HG03108 (cell line): ENCODE results near the gene PTPRN2.
A peak's percentile ranks its signal among the peaks of the same experiment; 100 is the strongest.

Source experiments
- ATAC-seq: cut with Tn5 transposase; IDR thresholded peaks from one replicate; pipeline ENCODE4 v1.9.1; 2021; ENCODE audit warnings: moderate library complexity; ENCODE audit not compliant: unreplicated experiment

The PTPRN2 gene

DNA sequence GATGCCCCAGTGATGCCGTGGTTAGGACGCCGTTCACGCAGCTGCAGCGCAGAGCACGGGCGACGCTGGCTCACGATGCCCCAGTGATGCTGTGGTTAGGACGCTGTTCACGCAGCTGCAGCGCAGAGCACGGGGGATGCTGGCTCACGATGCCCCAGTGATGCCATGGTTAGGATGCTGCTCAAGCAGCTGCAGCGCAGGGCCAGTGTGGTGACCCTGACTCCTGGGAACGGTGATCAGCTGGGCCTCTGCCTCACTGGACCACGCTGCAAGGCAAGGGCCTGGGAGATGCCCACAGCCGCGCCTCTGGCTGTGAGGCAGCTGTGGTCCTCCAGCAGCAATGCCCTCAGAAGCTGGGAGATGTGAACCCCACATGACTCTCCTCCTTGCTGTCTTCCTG is 970.2 kb downstream of the PTPRN2 start:
- no peak for ATAC-seq

DNA sequence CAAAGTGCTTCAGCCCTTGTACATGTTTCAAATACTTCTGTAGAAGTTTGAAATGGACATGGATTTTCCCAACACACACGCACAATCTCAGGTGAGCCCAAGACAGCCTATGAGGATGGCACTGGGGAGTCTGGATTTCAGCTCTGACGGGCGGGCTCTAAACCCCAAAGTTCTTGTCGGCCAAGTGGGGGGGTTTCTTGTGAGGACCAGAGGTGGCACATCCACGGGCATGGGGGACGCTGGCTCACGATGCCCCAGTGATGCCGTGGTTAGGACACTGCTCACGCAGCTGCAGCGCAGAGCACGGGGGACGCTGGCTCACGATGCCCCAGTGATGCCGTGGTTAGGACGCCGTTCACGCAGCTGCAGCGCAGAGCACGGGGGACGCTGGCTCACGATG is 970.7 kb downstream of the PTPRN2 start:
- ATAC-seq = no peak

DNA sequence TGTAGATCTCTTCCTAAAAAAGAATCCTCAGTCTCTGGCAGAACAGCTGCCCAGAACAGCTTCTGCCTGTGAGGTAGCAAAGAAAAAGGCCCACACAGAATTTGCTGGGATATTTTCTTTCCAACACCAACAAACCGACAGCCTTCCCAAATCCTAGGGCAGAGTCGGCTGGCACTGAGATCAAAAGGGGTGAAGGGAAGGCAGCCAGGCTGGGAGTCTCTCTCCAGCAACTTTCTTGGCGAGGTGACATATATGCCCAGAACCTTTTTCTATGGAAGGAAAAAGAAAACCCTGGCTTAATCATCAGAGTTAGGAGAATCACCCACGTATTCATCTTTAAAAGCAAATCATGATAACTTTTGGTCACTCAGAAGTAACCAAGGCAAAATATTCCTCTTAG is 971.2 kb downstream of the PTPRN2 start:
- ATAC-seq = no peak

DNA sequence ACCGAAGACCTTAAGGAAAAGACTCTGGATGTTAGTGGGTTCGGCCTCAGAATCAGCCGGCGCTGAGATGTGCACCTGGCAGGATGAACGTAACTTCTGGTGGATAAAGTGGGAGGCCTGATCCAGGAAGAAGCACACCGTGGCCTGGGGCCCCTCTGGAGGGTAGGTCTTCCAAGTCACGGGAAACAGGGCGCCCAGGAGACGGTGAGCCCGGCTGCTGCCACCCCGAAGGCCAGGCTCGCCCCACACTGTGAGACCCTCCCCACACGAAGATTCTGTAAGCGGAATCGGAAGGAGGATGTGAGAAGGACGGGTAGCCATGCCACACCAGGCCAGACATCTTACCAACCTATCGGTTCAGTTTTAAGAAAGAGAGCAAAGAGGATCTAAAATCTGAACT is 971.8 kb downstream of the PTPRN2 start:
- ATAC-seq = no peak

DNA sequence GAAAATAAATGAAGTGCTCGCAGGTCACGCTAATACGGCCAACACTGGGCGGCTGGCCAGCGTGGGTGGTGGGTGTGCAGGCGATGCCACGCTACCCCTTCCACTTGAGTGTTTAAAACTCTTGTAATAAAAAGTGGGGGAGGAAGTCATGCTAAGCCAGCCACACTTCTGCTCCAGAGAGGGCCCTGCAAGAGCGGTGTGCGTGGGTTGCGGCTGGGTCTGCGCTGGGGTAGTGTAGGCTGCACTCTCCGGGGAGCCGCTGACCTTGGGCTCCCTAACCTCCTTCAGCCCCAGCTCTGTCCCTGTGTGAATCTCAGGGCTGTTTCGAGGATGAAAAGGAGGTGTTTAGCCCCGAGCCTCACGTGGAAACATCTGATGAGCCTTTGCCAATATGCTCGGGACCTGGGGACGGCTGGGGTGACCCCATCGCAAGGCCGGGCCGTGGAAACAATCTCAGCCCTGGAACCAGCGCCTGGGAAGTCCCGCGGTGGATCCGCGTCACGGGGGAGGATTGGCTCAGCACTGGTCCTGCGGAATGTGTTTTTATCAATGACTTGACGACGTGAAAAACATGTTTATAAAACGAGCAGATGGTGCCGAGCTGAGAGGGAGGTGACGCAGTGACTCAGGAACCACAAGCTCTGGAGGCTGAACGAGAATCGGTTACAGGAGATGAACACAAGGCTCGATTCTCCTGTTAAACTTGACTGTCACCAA is 972.4 kb downstream of the PTPRN2 start:
- ATAC-seq = no peak

DNA sequence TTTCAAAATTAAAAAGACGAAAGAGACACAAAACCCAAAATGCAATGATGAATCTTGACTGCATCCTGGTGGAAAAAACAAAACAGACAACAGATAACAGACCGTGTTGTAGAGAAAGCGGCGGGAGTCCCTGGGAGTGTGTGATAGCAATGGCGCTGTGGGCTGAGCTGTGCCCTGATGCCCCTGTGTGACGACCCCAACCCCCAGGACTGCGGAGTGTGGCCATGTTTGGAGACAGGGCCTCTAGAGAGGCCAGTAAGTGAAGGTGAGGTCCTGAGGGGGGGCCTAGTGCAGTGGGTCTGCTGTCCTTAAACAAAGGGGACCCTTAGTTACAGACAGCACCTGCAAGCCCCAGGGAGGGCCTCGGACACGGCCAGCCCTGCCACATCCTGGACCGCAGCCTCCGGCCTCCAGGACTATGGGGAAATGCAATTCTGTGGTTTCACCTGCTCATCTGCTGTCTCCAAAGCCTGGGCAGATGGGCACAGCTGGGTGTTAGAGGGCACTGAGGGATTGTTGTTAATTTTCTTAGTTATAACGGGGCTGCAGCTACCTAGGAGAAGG is 973.1 kb downstream of the PTPRN2 start:
- ATAC-seq = no peak

DNA sequence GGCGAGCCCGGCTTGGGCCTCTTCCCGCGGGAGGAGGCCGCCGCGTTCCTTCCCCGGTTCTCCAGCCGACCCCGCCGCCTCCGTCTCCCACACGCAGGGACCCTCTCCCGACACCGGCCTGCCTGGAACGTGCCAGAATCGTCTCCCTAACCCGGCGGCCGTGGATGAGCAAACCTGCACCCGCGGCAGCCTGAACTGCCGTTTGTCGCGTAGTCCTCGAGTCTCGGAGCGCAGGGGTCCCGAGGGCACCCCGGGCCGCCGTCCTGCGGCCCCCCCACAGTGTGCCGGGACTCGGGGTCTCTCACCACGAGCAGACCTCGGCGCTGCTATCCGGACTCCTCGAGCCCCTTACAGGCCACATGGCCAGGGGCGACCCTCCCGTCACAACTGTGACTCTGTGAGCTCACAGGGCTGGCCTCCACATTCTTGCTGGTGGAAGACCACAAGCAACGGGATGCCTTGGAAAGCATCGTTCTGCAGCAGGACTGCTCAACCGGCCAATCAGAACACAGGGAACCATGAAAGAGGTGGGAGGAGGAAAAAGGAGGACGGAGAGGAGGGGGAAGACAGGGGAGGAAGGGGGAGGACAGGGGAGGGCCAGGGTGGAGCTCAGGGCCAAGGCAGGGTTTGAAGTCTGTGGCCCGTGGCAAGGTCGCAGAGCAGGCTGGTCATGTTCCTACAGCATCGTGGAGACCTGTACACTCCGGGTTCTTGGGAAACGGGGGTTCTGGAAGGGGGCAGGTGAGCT is 973.9 kb downstream of the PTPRN2 start:
- ATAC-seq = peak; percentile 4

DNA sequence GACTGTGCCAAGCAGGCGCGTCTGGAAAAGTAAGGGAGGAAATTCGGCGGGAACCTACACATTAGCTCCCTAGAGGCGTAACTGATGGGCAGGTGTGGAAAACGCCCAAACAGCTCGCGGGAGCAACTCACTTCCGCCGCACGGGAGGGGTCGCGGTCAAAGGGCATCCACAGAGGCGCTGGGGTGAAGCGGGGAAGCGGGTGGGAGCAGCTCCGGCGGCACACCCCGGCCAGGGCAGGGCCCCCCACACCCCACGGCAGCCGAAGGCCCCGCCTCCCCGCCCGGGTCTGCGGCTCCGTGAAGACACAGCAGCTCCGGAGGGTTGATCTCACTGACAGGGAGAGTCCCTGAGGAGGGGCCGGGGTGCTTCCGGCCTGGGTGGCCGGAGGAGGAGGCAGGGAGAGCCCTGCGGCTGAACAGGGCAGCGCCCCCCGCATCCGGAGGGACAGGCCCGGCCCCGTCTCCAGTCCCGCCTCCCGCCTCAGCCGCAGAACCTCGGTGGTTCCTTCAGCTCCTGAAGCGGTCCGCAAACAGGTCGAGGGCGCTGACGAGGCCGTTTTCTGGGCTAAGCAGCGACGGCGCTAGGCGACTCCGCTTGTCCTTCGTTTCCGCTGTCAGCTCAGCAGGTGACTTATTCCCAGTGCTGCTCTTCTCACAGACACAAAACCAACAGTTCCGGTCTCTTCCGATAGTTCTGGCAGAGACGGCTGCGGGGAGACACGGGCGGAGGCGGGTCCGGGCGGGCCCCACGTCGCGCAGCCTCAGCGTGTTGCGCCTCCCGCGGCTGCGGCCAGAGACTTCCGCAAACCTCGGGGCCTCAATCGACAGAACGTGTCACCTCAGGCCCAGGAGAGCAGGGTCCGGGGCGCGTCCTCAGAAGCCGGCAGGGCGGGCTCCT is 974.7 kb downstream of the PTPRN2 start:
- ATAC-seq = peak; percentile 67

DNA sequence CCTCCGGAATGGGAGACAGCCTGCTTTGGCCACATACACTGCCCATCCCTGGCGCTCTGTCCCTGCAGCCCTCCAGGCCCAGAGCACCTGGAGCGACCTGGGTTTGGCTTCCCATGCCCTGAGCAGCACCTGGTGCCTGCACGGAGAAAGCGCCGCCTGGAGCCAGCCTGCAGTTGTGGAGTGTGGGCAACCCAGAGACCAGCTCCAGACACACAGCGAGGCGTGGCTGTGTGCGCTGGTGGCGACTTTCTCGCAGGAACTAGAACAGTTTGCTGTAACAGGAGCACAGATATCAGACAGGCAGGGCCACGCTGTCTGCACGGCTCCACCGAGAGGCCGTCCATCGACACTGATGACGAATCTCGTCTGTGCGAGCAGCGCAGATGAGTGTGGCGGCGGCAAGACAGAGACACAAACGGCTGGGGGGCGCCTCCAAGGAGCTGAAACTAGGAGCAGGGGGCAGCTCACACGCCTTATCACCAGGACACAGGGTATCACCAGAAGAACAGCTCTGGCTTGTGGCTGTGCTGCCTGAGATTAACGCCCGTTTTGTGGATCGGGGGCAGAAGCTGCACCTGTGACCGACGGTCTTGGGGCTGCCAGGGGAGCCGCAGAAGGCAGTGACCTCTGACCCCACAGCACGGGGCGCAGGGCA is 975.5 kb downstream of the PTPRN2 start:
- ATAC-seq = no peak

DNA sequence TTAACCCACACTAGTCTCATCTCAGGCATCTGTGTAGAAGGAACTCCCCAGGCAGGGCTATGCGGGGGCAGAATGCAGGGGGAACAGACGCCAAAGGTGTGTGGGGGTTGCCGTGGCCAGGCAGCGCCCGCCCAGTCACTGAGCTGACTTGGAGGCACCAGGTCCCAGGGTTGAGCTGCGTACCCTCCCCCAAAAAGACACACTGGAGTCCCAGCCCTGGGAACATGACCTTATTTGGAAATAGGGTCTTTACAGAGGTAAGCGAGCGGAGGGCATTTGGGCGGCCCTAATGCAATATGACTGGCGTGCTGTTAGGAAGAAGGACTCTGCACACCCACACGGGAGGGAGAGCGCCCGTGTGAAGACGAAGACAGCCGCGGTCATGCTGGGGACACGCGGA is 976.3 kb downstream of the PTPRN2 start:
- no peak for ATAC-seq

DNA sequence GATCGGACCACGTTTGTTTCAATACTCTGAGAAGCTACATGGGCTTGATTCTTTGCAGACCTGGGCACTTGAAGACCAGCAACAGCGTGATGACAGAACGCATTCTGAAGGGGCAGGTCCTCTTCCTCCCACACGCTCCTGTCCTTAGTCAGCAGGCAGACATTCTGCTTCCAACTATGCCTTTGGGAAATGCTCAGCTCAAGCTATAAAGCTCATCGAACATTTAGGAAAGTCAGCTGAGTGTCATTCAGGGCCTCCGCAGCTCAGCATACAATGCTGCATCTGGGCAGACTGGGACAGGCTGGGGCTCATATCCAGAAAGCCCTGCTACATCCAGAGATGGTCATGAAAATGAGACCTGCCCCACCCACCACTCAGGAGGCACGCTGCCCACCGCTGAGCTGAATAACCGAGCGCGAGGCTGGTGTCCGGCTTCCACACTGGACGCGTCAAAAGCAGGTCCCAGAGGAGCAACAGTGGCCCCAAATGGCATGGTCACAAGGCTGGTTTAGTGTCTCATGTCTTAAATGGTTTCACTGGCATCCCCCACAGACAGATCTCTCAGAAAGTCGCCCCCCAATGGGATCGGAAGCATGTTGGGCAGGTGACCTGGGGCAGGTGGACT is 976.8 kb downstream of the PTPRN2 start:
- no peak for ATAC-seq

DNA sequence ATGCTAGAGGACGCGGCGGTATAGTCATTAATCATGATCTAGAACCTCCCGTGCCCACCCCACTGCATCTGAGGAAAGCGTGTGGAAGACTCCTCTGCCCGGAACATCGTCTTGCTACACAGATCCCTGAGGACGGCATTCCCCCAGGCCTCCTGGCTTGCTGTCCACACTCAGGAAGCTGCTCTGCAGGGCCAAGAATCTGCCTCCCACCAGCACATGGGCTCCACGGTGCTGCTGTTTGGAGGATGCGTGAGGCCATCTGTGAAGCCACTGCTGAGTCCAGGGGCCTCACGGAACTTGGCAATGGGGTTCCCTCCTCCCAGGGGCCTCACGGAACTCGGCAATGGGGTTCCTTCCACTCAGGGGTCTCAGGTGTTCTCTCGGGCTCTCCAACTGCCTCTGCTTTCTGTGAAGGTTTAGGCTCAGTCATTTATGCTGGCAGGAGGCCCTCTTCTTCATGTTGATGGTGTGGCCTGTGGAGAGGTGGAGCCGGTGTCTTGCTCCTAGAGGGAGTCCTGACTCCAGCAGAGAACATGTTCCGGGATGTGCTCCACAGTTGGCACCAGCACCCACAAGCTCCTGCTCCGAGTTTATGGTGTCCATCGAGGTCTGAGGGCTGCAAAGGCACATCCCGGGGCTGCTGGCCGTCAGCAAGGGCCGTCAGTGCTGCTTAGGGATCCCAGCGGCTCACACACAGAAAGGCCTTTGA is 977.5 kb downstream of the PTPRN2 start:
- ATAC-seq = no peak

DNA sequence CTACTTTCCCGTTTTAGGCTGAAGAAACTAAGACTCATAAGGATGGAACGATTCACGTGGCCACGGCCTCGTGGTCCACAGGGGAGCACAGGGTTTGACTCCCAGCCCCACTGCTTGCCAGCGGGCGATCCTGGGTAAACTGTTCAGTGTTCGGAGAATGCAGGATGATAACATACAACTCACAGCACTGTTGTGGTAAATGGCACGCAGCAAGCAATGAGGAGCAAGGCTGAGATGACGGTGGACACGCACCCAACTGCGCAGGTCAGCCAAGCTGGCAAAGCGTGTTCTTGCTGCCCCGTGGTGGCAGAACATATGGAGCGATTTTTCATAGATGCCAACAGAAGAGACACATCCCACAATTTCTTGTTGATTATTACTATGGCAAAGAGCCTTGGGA is 978.1 kb downstream of the PTPRN2 start:
- no peak for ATAC-seq

DNA sequence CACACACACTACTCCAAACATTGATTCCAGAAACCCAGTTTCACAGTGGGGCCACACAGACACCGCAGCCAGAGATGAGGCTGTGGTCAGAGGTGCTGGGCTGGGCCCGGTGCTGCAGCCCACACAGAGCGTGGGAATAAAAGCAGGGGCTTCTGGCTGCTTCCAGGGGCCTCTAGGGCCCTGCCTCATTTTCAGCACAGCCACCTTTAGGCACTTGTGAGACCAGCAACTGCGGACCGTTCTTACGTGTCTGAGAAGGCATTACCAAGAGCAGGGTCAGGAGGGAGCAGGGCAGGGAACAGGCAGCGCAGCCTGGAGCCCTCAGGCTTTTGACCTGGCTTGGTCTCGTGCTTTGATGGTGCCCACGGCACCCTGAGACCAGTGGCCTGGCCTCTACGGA is 980.4 kb downstream of the PTPRN2 start:
- no peak for ATAC-seq

DNA sequence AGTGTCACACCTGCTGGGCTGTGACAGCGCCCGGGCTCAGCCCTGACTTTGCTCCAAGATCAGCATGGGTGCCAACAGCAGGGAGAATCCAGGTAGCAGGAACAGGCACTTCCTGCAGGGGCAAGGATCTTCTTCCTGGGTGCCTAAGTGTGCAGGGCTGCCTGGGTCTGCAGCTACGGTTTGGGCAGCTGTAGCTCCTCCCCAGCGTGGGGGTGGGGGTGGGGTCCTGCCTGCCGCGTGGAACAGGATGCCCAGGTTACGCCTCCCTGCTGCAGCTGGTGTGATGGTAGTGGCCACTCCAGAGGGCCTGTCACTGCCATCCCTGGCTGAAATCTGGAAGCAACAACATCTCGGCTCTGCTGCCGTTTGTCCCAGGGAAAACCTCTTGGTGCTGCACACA is 981.5 kb downstream of the PTPRN2 start:
- no peak for ATAC-seq

DNA sequence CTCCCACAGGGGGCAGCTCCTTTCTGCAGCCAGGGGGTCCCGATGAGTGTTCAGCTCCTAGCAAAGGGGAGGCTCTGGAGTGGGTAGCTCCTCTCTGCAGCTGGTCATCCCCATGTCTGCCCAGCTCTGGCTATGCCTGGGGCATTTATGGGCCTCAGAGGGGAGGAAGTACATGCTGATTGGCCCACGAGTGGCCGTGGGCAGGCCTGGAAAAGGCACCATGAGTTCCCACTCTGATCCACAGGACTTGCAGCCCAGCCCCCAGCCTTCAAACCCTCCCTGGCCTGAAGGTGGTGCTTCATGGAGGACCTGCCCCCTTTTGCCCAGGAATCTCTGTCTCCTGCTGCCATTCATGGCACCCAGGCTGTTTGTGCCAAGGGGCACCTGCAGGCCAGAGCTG is 982.0 kb downstream of the PTPRN2 start:
- ATAC-seq = no peak

DNA sequence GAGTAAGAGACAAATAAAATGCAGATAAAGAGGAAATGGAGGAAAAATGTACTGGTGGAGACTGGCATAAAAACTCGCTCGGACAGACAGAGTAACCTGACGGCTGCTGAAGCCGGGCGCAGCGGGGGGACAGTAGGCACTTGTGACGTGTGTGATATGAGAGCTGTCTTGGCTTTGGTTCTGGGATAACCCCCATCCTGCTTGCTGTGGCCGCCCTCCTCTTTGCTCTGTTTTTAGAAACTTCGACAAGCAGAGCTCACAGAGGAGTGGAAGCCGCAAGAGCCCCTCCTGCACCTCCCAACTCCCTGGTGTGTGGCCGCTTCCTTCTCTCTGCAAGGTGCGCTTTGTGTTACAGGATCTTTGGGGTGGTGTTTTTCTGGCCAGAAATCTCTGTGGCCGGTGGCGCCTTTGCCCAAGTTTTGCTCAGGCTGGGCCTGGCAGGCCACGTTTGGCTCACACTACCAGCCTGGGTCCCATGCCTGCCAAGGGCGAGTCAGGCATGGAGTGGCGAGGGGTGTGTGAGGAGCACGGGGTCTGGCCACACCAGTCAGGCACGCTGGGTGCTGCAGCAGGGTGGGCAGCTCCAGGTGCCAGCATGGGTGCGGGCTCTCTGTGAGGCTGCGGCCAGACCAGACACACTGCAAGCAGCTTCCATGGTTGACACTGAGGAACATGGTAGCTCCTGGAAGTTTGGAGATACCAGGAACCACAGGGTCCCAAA is 982.8 kb downstream of the PTPRN2 start:
- no peak for ATAC-seq

DNA sequence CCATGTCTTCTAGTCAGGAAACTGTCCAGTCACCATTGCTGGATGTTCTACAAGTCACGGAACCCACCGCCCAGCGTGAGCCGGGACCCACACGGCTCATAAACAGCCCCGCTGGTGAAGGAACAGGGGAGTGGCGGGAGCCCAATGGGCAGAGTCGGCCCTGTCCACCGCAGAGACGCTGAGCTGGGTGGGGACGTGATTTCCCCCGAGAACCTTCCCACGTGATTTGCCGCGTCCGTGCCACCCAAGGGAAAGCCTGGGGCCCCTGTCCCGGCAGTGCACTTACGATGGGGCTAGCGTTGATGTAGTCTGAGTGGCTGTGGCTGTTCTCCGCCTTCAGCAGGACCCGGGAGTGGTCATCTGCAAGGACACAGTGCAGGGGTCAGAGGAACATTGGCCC is 983.9 kb downstream of the PTPRN2 start:
- ATAC-seq = no peak

DNA sequence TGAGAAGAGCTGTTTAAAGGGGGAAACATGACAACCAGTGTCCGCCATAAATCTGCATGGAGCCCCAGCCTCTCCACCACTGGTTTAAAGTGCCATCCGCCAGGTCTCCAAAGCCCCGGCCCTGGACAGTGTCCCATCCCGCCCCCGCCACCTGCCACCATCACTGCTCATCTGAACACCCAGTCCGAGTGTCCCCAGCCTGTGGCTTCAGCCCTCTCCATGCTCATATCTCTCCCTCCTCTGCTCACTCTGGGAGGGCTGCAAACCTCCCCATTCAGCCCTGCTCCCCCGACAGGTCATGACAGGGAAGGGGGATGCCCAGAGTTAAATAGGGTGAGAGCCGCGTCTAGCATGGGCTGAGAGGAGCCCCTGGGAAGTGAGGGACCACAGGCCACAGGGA is 984.6 kb downstream of the PTPRN2 start:
- ATAC-seq = no peak
